B cell (primary cell): ENCODE data around the gene GPX2. TPM values are rescaled to one million over a fixed set of nuclear protein-coding genes. Genes with fewer than 3 reads are reported as not detected.

Source experiments
- ATAC-seq: fragments of 200-7000 bp; cut with Tn5 transposase; one replicate; pipeline ENCODE4 v1.10.0; 2021; ENCODE audit warnings: low read depth, mild to moderate bottlenecking, moderate number of reproducible peaks, moderate library complexity
- CTCF ChIA-PET: fragments of 350-600 bp; sonication (Branson Sonifier 250); formaldehyde crosslinking; loops from one replicate; lab custom pipeline; 2021; ENCODE audit warnings: antibody characterized with exemption, inconsistent platforms; lab: Charles Lee
- POLR2A ChIA-PET: fragments of 350-600 bp; sonication (Branson Sonifier 250); formaldehyde crosslinking; loops from one replicate; lab custom pipeline; 2021; ENCODE audit warnings: antibody characterized with exemption; lab: Charles Lee
- DNase-seq: peaks from one replicate; pipeline ENCODE4 v3.0.0; 2013
- H2AFZ ChIP-seq: 2 replicates; pipeline ENCODE4 v1.6.1; 2012; ENCODE audit warnings: mild to moderate bottlenecking, low read depth, low read length; ENCODE audit not compliant: insufficient read depth, poor library complexity, severe bottlenecking
- H3K27ac ChIP-seq, 2 donors: 1 replicate in 1 of 2; 2 replicates in 1 of 2; pipeline ENCODE4 v1.5.1; 2012 to 2013; ENCODE audit warnings: low read length in 2 of 2, mild to moderate bottlenecking in 2 of 2, moderate library complexity in 1 of 2
- H3K27me3 ChIP-seq, 4 experiments: fragments of 200-600 bp in 1 of 4; sonication (generic) in 1 of 4; replicated peaks in 1 of 4; 1 replicate in 2 of 4; 2 replicates in 2 of 4; pipeline versions ENCODE4 v1.6.1 to v1.7.0; 2013 to 2016; ENCODE audit warnings: low read length in 3 of 4, mild to moderate bottlenecking in 2 of 4, mixed read lengths in 1 of 4, moderate library complexity in 1 of 4; ENCODE audit not compliant: insufficient read depth in 4 of 4, control insufficient read depth in 3 of 4; ENCODE audit errors: control extremely low read depth in 1 of 4
- H3K36me3 ChIP-seq, 2 experiments: replicated peaks in 1 of 2; 1 replicate in 1 of 2; 2 replicates in 1 of 2; pipeline versions ENCODE4 v1.6.1 to v1.7.1; 2013; ENCODE audit warnings: low read length in 1 of 2; ENCODE audit not compliant: insufficient read depth in 2 of 2, control insufficient read depth in 1 of 2; ENCODE audit errors: control extremely low read depth in 1 of 2, extremely low read depth in 1 of 2
- H3K4me1 ChIP-seq, 2 donors: fragments of 200-600 bp in 1 of 2; sonication (generic) in 1 of 2; 1 replicate in 1 of 2; 2 replicates in 1 of 2; pipeline versions ENCODE4 v1.5.1 to v1.6.1; 2013 to 2017; ENCODE audit warnings: low read length in 2 of 2; ENCODE audit not compliant: control insufficient read depth in 2 of 2, insufficient read depth in 2 of 2
- H3K4me2 ChIP-seq: replicated peaks from 2 replicates; pipeline ENCODE3; 2012; ENCODE audit warnings: mild to moderate bottlenecking, low read depth, low read length; ENCODE audit not compliant: poor library complexity, severe bottlenecking
- H3K4me3 ChIP-seq, 5 experiments: fragments of 200-600 bp in 1 of 5; sonication (generic) in 1 of 5; 1 replicate in 3 of 5; 2 replicates in 2 of 5; pipeline versions ENCODE4 v1.5.1 to v1.7.0; 2011 to 2016; ENCODE audit warnings: low read length in 4 of 5, mild to moderate bottlenecking in 4 of 5, low read depth in 2 of 5, control low read depth in 1 of 5, moderate library complexity in 1 of 5; ENCODE audit not compliant: insufficient read depth in 1 of 5; ENCODE audit errors: control extremely low read depth in 1 of 5, extremely low read depth in 1 of 5
- H3K79me2 ChIP-seq: fragments of 200-600 bp; sonication (generic); one replicate; pipeline ENCODE4 v1.6.0; 2016; ENCODE audit warnings: low read length; ENCODE audit not compliant: control insufficient read depth, insufficient read depth
- H3K9ac ChIP-seq: fragments of 200-600 bp; sonication (generic); 2 replicates; pipeline ENCODE4 v1.6.1; 2017; ENCODE audit warnings: mild to moderate bottlenecking, low read length, moderate library complexity
- H3K9me3 ChIP-seq, 3 donors: one replicate each; pipeline versions ENCODE4 v1.6.1 to v1.7.1; 2013; ENCODE audit warnings: low read length in 2 of 3; ENCODE audit not compliant: control insufficient read depth in 2 of 3, insufficient read depth in 1 of 3; ENCODE audit errors: control extremely low read depth in 1 of 3
- H4K20me1 ChIP-seq: 2 replicates; pipeline ENCODE4 v1.6.0; 2012; ENCODE audit warnings: mild to moderate bottlenecking, low read length; ENCODE audit not compliant: insufficient read depth, control insufficient read depth, poor library complexity, severe bottlenecking
- H3K27ac Mint-ChIP-seq: one replicate; pipeline ENCODE4 v1.8.0; 2021; ENCODE audit warnings: mixed read lengths
- H3K27me3 Mint-ChIP-seq: one replicate; pipeline ENCODE4 v1.8.0; 2021; ENCODE audit warnings: mixed read lengths
- H3K4me1 Mint-ChIP-seq: one replicate; pipeline ENCODE4 v1.8.0; 2021; ENCODE audit warnings: mixed read lengths
- H3K4me3 Mint-ChIP-seq: one replicate; pipeline ENCODE4 v1.8.0; 2021; ENCODE audit warnings: mixed read lengths
- H3K9me3 Mint-ChIP-seq: one replicate; pipeline ENCODE4 v1.8.0; 2022; ENCODE audit warnings: mixed read lengths; ENCODE audit not compliant: insufficient read depth
- CTCF ChIP-seq: fragments of 200-600 bp; IDR thresholded peaks from one replicate; pipeline ENCODE4 v1.8.0; 2022; ENCODE audit warnings: antibody characterized with exemption, mild to moderate bottlenecking
- EZH2 ChIP-seq: IDR thresholded peaks from 2 replicates; pipeline ENCODE4 v1.6.1; 2012; ENCODE audit warnings: borderline replicate concordance, low read depth, mild to moderate bottlenecking, moderate library complexity, low read length; ENCODE audit not compliant: insufficient read depth, poor library complexity, severe bottlenecking
- WGBS: methylation state at CpG from one replicate; pipeline ENCODE4 v1.1.5; 2013; ENCODE audit warnings: missing lambda C conversion rate; ENCODE audit not compliant: insufficient coverage; 5-methylcytosine and 5-hydroxymethylcytosine counted together
- intact Hi-C: fragments of 100-400 bp; cut with micrococcal nuclease; formaldehyde crosslinking; loops from one replicate; pipeline ENCODE4 v1.10.0; 2022
- polyA plus RNA-seq: library from polyadenylated mRNA; depleted of rRNA; stranded (reverse); fragments of >200 nt; gene quantifications from 2 replicates; pipeline ENCODE4 v1.2.3, GENCODE V29; 2012
- total RNA-seq, 2 donors: library from RNA; stranded (reverse); fragments of 120-200 nt in 1 of 2; gene quantifications; 1 replicate in 1 of 2; 2 replicates in 1 of 2; pipeline versions ENCODE4 v1.2.3 to v1.2.4, GENCODE V29; 2013 to 2022

The GPX2 gene
- total and polyA plus RNA-seq, 2 donors (not counting 1 experiment from before 2014, with no cell fraction given): not detected

DNA sequence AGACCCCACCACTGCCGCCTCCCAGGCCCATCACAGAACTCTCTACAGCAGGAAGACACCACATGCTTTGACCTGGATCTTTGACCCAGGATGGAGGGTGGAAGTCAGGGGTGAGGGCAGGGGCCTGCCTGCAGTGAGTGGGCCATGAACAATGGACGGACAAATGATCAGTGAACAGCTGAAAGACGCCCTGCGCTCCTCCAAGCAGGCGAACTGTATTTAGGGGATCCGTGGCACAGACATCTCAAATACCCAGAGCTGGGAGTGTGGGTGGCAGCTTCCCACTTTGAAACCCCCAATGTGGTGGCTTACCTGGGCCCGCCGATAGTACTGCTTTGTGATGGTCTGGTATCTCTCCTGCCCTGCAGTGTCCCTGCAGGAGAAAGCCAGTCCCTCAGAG, 8.7 kb upstream of the GPX2 start:
- DNase-seq (no peak), ATAC-seq (no peak)
- Histone ChIP-seq H2AFZ (no peak overlapping the region), H3K27me3 (no peaks in the 10 kb centered on the region), H3K9ac (no peak overlapping the region), H4K20me1 (no peaks in the 10 kb centered on the region), H3K4me2 (no peak overlapping the region), H3K4me1 (peaks cover 0 to 9% of the 10 kb centered on the region in 2 donors), H3K4me3 (no peak overlapping the region), H3K9me3 (no peaks in the 10 kb centered on the region), H3K36me3 (no peaks in the 10 kb centered on the region), H3K27ac (no peak overlapping the region), H3K79me2 (no peaks in the 10 kb centered on the region)
- TF ChIP-seq CTCF (no peak), EZH2 (no peak)
- Mint-ChIP-seq H3K9me3 (no peaks in the 10 kb centered on the region), H3K4me1 (peaks cover 9% of the 10 kb centered on the region), H3K4me3 (no peak overlapping the region), H3K27me3 (no peaks in the 10 kb centered on the region), H3K27ac (no peak overlapping the region)
- WGBS: 99% methylated on average over 7 of the region's 8 CpGs
- POLR2A ChIA-PET: no interaction called here
- intact Hi-C loops: no loop called here
- CTCF ChIA-PET: no interaction called here

- intact Hi-C loops: no loop called here
- Histone ChIP-seq H3K36me3 (no peaks in the 10 kb centered on the region), H3K79me2 (no peaks in the 10 kb centered on the region), H3K27me3 (no peaks in the 10 kb centered on the region), H3K4me1 (peaks cover 0 to 9% of the 10 kb centered on the region in 2 donors), H4K20me1 (no peaks in the 10 kb centered on the region), H3K9ac (no peak overlapping the region), H3K4me3 (no peak overlapping the region), H2AFZ (no peak overlapping the region), H3K9me3 (no peaks in the 10 kb centered on the region), H3K27ac (no peak overlapping the region), H3K4me2 (no peak overlapping the region)
- Mint-ChIP-seq H3K27me3 (no peaks in the 10 kb centered on the region), H3K9me3 (no peaks in the 10 kb centered on the region), H3K4me1 (peaks cover 9% of the 10 kb centered on the region), H3K27ac (no peak overlapping the region), H3K4me3 (no peak overlapping the region)
- TF ChIP-seq EZH2 (no peak), CTCF (no peak)
- CTCF ChIA-PET: no interaction called here
- DNase-seq (no peak), ATAC-seq (no peak)
- WGBS: 100% methylated on average over 2 of the region's 8 CpGs
- POLR2A ChIA-PET: no interaction called here
Observed at GRCh38 chr14:64950889-64951288, 8.3 kb upstream of the GPX2 start.
